Breast epithelium (tissue), 4 donors: Measurements from ENCODE around the gene DIRAS1. TPM values are rescaled to one million over a fixed set of nuclear protein-coding genes. Genes with fewer than 3 reads are reported as not detected.

Experiments used
- DNase-seq, 2 donors: peaks; one replicate each; pipeline ENCODE4 v3.0.0-alpha.2; 2019; ENCODE audit warnings: low spot score in 2 of 2
- H3K27ac ChIP-seq, 2 donors: fragments of 200-600 bp; sonication (generic) in 1 of 2; one replicate each; pipeline ENCODE4 v1.5.1; 2016 to 2019; ENCODE audit warnings: mild to moderate bottlenecking in 1 of 2
- H3K27me3 ChIP-seq, 2 donors: fragments of 200-600 bp; sonication (generic) in 1 of 2; one replicate each; pipeline versions ENCODE4 v1.5.1 to v1.6.0; 2017 to 2019; ENCODE audit warnings: control low read depth in 1 of 2, mild to moderate bottlenecking in 1 of 2
- H3K36me3 ChIP-seq: fragments of 200-600 bp; one replicate; pipeline ENCODE4 v1.5.1; 2019
- H3K4me1 ChIP-seq, 2 donors: fragments of 200-600 bp; sonication (generic); one replicate each; pipeline ENCODE4 v1.5.1; 2016 to 2019; ENCODE audit warnings: control low read depth in 1 of 2
- H3K4me3 ChIP-seq, 3 donors: fragments of 200-600 bp; sonication (generic); 1 replicate in 2 of 3; 2 replicates in 1 of 3; pipeline ENCODE4 v1.5.1; 2016 to 2019; ENCODE audit warnings: mild to moderate bottlenecking in 3 of 3, moderate library complexity in 2 of 3
- H3K9me3 ChIP-seq, 2 donors: fragments of 200-600 bp; sonication (generic) in 1 of 2; one replicate each; pipeline ENCODE4 v1.5.1; 2016 to 2019; ENCODE audit warnings: control low read depth in 1 of 2
- POLR2A ChIP-seq: fragments of 450-650 bp; IDR thresholded peaks from one replicate; pipeline ENCODE4 v1.6.1; 2016; ENCODE audit warnings: antibody characterized with exemption, mild to moderate bottlenecking, moderate library complexity
- POLR2AphosphoS5 ChIP-seq, 3 donors: sonication (generic); formaldehyde crosslinking; IDR thresholded peaks; one replicate each; pipeline ENCODE4 v1.6.1; 2017; ENCODE audit warnings: antibody characterized with exemption in 3 of 3
- intact Hi-C: fragments of 100-400 bp; cut with DNase I; formaldehyde crosslinking; loops from one replicate; pipeline ENCODE4 v1.15.1; 2023; ENCODE audit warnings: low total_unique reads
- total RNA-seq, 3 donors: library from RNA; depleted of rRNA; stranded (reverse); fragments of >200 nt; gene quantifications; one replicate each; pipeline ENCODE4 v1.1.0, GENCODE V29; 2016
- TF ChIP-seq, protein P1 (sequence below), 3 donors: fragments of 450-650 bp; IDR thresholded peaks; one replicate each; pipeline ENCODE4 v1.5.1; 2016 to 2017; ENCODE audit warnings: antibody characterized with exemption in 3 of 3, mild to moderate bottlenecking in 3 of 3, moderate library complexity in 3 of 3

The DIRAS1 gene
- total RNA-seq, 3 donors from 2014 or later = 0.64 to 3.7 (median 3.6) TPM

DNA sequence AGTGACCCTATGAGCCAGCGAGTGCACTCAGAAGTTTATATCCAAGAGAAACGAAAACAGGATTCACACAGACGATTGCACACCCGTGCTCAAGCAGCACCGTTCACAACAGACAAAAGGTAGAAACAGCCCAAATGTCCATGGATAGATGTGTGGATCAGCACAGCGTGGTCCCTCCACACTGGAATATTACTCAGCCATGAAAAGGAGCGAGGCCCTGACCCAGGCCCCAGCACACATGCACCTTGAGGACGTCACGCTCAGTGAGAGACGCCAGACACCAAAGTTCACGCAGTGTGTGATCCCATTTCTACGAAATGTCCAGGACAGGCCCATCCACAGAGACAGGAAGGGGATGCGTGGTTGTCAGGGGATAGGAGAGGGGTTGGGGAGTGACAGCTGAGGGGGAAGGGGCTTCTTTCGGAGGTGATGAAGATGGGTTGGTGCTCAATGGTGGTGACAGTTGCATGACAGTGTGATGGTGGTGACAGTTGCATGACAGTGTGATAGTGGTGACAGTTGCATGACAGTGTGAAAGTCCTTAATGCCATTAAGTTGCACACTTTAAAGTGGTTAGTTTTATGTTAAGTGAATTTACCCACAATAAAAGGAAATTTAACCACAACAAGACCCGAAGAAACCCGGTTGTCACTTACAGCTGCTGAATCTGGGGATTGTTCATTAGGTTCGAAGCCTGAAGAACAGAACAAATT is 37.6 kb upstream of the DIRAS1 start:
- no peak overlapping the region for H3K4me3 ChIP-seq
- TF ChIP-seq, protein P1, sequence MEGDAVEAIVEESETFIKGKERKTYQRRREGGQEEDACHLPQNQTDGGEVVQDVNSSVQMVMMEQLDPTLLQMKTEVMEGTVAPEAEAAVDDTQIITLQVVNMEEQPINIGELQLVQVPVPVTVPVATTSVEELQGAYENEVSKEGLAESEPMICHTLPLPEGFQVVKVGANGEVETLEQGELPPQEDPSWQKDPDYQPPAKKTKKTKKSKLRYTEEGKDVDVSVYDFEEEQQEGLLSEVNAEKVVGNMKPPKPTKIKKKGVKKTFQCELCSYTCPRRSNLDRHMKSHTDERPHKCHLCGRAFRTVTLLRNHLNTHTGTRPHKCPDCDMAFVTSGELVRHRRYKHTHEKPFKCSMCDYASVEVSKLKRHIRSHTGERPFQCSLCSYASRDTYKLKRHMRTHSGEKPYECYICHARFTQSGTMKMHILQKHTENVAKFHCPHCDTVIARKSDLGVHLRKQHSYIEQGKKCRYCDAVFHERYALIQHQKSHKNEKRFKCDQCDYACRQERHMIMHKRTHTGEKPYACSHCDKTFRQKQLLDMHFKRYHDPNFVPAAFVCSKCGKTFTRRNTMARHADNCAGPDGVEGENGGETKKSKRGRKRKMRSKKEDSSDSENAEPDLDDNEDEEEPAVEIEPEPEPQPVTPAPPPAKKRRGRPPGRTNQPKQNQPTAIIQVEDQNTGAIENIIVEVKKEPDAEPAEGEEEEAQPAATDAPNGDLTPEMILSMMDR (IDR thresholded peaks at IDR 0.05) = no peak
- TF ChIP-seq POLR2AphosphoS5 (IDR thresholded peaks at IDR 0.05) (no peak), POLR2A (no peak)

DNA sequence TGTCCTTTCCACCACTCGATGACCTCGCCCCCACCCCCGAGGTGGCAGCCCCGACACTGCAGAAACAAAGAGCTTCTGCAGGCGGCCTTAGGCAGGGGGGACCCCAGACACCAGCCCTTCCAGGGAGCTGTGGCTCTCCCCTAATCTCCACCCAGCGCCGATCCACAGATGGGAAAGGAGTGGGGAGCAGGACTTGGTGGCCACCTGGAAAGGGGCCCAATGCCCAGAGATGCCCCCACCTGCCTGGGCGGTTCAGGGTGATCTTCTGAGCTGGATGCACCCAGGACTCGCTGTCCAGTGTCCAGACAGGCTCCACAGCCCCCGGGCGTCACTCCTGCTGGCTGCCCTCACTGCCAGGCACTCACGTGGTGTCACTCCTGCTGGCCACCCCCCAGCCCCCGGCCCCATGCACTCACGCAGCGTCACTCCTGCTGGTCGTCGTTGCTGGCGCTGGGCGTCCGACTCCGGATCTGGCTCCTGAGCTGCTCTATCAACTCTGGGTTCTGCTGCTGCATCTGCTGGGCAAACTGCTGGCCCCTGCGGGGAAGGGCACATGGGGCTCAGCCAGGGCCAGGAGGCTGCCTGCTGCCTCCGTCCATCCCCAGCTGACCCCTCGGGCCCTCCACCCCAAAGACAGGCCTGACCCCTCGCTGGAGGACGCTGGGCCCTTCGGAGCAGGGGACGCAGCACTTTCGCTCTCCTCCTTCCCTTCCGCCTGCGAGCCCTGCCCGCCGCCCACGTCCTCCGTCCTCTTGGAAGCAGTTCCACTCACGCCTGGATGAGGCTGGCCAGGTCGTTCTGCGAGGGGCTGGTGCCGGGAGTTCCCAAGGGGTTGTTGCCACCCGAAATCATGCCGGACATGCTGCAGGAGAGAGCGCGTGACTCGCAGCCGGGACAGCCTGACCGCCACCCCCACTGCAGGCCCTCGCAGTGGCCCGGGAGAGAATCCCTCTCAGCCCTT is 36.0 kb upstream of the DIRAS1 start:
- intact Hi-C loops = loop anchor here (10.0 kb wide), 1 partner anchor 112 kb away; no protein-coding TSS in a partner anchor

More for the DNA sequence above, 37.6 kb upstream of the DIRAS1 start:
- H3K4me1 ChIP-seq = no peaks in the 10 kb centered on the region
- no peak for DNase-seq
- H3K27ac ChIP-seq = no peak overlapping the region
- H3K36me3 ChIP-seq = no peaks in the 10 kb centered on the region
- no peaks in the 10 kb centered on the region for H3K9me3 ChIP-seq
- intact Hi-C loops = loop anchor here (10.0 kb wide), 1 partner anchor 114 kb away; no protein-coding TSS in a partner anchor
- H3K27me3 ChIP-seq = no peaks in the 10 kb centered on the region

DNA sequence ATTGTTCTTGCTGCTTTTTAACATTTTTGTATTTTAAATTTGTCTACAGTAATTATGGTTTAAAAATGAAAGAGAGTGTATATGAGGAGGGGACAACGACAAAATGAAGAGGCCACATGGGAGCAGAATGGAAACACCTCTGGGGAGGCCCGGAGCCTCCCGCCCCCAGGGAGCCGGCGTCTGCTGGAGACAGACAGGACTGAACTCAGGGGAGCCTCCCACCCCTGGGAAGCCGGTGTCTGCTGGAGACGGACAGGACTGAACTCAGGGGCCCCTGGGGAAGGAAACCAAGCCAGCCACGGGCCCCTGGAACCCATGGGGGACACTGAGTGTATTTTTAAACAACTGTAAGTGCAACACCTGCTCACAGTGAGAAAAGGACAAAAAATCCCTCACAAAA is 35.3 kb upstream of the DIRAS1 start:
- H3K9me3 ChIP-seq = no peaks in the 10 kb centered on the region
- H3K4me3 ChIP-seq = no peak overlapping the region
- H3K27ac ChIP-seq = no peak overlapping the region
- no peak for DNase-seq
- intact Hi-C loops = loop anchor here (10.0 kb wide), 1 partner anchor 112 kb away; no protein-coding TSS in a partner anchor
- no peaks in the 10 kb centered on the region for H3K36me3 ChIP-seq
- no peaks in the 10 kb centered on the region for H3K4me1 ChIP-seq
- TF ChIP-seq, protein P1 (IDR thresholded peaks at IDR 0.05) = no peak
- TF ChIP-seq POLR2A = no peak
- TF ChIP-seq POLR2AphosphoS5 (IDR thresholded peaks at IDR 0.05) = no peak
- H3K27me3 ChIP-seq = no peaks in the 10 kb centered on the region

More for the DNA sequence above, 36.0 kb upstream of the DIRAS1 start:
- Histone ChIP-seq H3K9me3 (no peaks in the 10 kb centered on the region), H3K36me3 (no peaks in the 10 kb centered on the region), H3K4me3 (no peak overlapping the region), H3K4me1 (no peaks in the 10 kb centered on the region), H3K27ac (no peak overlapping the region), H3K27me3 (no peaks in the 10 kb centered on the region)
- no peak for DNase-seq
- TF ChIP-seq POLR2A (no peak), POLR2AphosphoS5 (IDR thresholded peaks at IDR 0.05) (no peak)
- TF ChIP-seq, protein P1 (IDR thresholded peaks at IDR 0.05) = no peak

DNA sequence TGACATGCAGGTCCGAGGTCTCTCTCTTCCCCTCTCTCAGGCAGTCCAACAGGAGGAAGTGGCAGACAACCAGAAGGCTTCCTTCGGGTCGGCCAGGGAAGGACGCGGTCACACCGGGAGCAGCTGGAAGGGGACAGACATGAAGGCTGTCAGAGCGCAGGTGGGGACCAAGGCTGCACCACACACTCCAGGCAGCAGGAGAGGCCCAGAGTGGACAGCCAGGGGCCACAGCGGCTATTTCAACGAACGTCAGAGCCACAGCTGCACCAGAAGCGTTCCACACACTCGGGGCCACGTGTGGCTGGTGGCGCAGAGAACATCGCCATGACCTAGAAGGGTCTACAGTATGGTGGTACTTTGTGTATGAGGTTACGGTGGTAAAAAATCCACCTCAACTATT is 34.6 kb upstream of the DIRAS1 start:
- H3K27me3 ChIP-seq = no peaks in the 10 kb centered on the region
- intact Hi-C loops = loop anchor here (10.0 kb wide), 1 partner anchor 111 kb away; no protein-coding TSS in a partner anchor
- H3K4me3 ChIP-seq = no peak overlapping the region
- H3K36me3 ChIP-seq = no peaks in the 10 kb centered on the region
- DNase-seq = no peak
- H3K9me3 ChIP-seq = no peaks in the 10 kb centered on the region
- no peak overlapping the region for H3K27ac ChIP-seq
- H3K4me1 ChIP-seq = no peaks in the 10 kb centered on the region
- TF ChIP-seq POLR2AphosphoS5 (IDR thresholded peaks at IDR 0.05) = no peak
- TF ChIP-seq POLR2A = no peak
- TF ChIP-seq, protein P1 (IDR thresholded peaks at IDR 0.05) = no peak
